GM21423 (cell line): ENCODE results near the gene DDX51.

Experiments
- ATAC-seq: cut with Tn5 transposase; IDR thresholded peaks from one replicate; pipeline ENCODE4 v1.9.1; 2021; ENCODE audit warnings: mild to moderate bottlenecking, moderate library complexity; ENCODE audit not compliant: unreplicated experiment

DDX51 gene

GRCh38 chr12:132094269-132094891 is 49.7 kb downstream of the DDX51 start:
- ATAC-seq: no peak

GRCh38 chr12:132089407-132089910 is 54.7 kb downstream of the DDX51 start:
- ATAC-seq: no peak
